Neuronal stem cell (in vitro differentiated cells): ENCODE measurements around the gene SYCP2.

Experiments
- DNase-seq: peaks from one replicate; pipeline ENCODE4 v3.0.0-alpha.2; 2013; ENCODE audit warnings: low spot score
- H2AFZ ChIP-seq: one replicate; pipeline ENCODE4 v1.6.1; 2013; ENCODE audit warnings: mild to moderate bottlenecking, low read length, inconsistent platforms
- H2AK5ac ChIP-seq: 2 replicates; pipeline ENCODE4 v1.6.1; 2013; ENCODE audit warnings: low read depth, mild to moderate bottlenecking, inconsistent platforms, low read length, moderate library complexity, mixed read lengths
- H2BK120ac ChIP-seq: 2 replicates; pipeline ENCODE4 v1.6.1; 2013; ENCODE audit warnings: low read depth, mild to moderate bottlenecking, inconsistent platforms, low read length, moderate library complexity, mixed read lengths
- H2BK12ac ChIP-seq: one replicate; pipeline ENCODE4 v1.6.1; 2013; ENCODE audit warnings: low read length, inconsistent platforms
- H2BK15ac ChIP-seq: 2 replicates; pipeline ENCODE4 v1.6.1; 2013; ENCODE audit warnings: mild to moderate bottlenecking, low read length, inconsistent platforms, mixed read lengths
- H2BK5ac ChIP-seq: one replicate; pipeline ENCODE4 v1.6.1; 2013; ENCODE audit warnings: inconsistent platforms, mild to moderate bottlenecking, low read length, moderate library complexity
- H3K14ac ChIP-seq: one replicate; pipeline ENCODE4 v1.6.1; 2013; ENCODE audit warnings: low read length, inconsistent platforms
- H3K18ac ChIP-seq: 2 replicates; pipeline ENCODE4 v1.6.1; 2013; ENCODE audit warnings: low read length, inconsistent platforms
- H3K23ac ChIP-seq: 2 replicates; pipeline ENCODE4 v1.6.1; 2013; ENCODE audit warnings: low read depth, mild to moderate bottlenecking, mixed read lengths, low read length, inconsistent platforms; ENCODE audit not compliant: poor library complexity
- H3K27ac ChIP-seq: replicated peaks from 3 replicates; pipeline ENCODE4 v1.5.1; 2013; ENCODE audit warnings: low read length, inconsistent platforms
- H3K27me3 ChIP-seq, 3 experiments: 2 replicates each; pipeline ENCODE4 v1.6.1; 2013; ENCODE audit warnings: low read length in 3 of 3, mild to moderate bottlenecking in 2 of 3, inconsistent platforms in 1 of 3, low read depth in 1 of 3, mixed read lengths in 1 of 3, moderate library complexity in 1 of 3; ENCODE audit not compliant: control insufficient read depth in 3 of 3, insufficient read depth in 3 of 3
- H3K36me3 ChIP-seq, 2 donors: replicated peaks in 1 of 2; 2 replicates each; pipeline ENCODE4 v1.6.1; 2013; ENCODE audit warnings: low read length in 2 of 2; ENCODE audit not compliant: control insufficient read depth in 2 of 2, insufficient read depth in 2 of 2
- H3K4ac ChIP-seq: 2 replicates; pipeline ENCODE4 v1.6.1; 2013; ENCODE audit warnings: inconsistent platforms, mild to moderate bottlenecking, low read length, moderate library complexity
- H3K4me1 ChIP-seq, 2 donors: 1 replicate in 1 of 2; 2 replicates in 1 of 2; pipeline ENCODE4 v1.6.1; 2013; ENCODE audit warnings: low read length in 2 of 2, low read depth in 1 of 2; ENCODE audit not compliant: control insufficient read depth in 2 of 2, insufficient read depth in 1 of 2
- H3K4me2 ChIP-seq: one replicate; pipeline ENCODE4 v1.6.1; 2013; ENCODE audit warnings: mild to moderate bottlenecking, low read length, inconsistent platforms; ENCODE audit not compliant: insufficient read depth, poor library complexity, severe bottlenecking
- H3K4me3 ChIP-seq, 2 donors: 2 replicates each; pipeline ENCODE4 v1.5.1; 2013; ENCODE audit warnings: low read length in 2 of 2, mild to moderate bottlenecking in 2 of 2, inconsistent platforms in 1 of 2, moderate library complexity in 1 of 2
- H3K79me1 ChIP-seq: one replicate; pipeline ENCODE4 v1.6.1; 2013; ENCODE audit warnings: low read depth, mild to moderate bottlenecking, inconsistent platforms, low read length, moderate library complexity
- H3K9ac ChIP-seq: one replicate; pipeline ENCODE4 v1.6.1; 2013; ENCODE audit warnings: mild to moderate bottlenecking, low read depth, low read length, inconsistent platforms; ENCODE audit not compliant: poor library complexity
- H3K9me3 ChIP-seq, 2 donors: replicated peaks in 1 of 2; 2 replicates each; pipeline versions ENCODE3 to v1.6.1; 2013; ENCODE audit warnings: low read length in 2 of 2, mild to moderate bottlenecking in 2 of 2, inconsistent platforms in 1 of 2, low read depth in 1 of 2, mixed read lengths in 1 of 2, moderate library complexity in 1 of 2; ENCODE audit not compliant: control insufficient read depth in 2 of 2, insufficient read depth in 1 of 2
- H4K8ac ChIP-seq: one replicate; pipeline ENCODE4 v1.6.1; 2013; ENCODE audit warnings: low read depth, mild to moderate bottlenecking, inconsistent platforms, low read length, moderate library complexity
- H4K91ac ChIP-seq: one replicate; pipeline ENCODE4 v1.6.1; 2013; ENCODE audit warnings: low read length, low read depth, mild to moderate bottlenecking, inconsistent platforms; ENCODE audit not compliant: poor library complexity
- WGBS, 2 donors: extraction: QIAGEN DNeasy Blood & Tissue Kit; methylation state at CpG; one replicate each; pipeline ENCODE4 v1.1.7; 2013; ENCODE audit warnings: missing lambda C conversion rate in 2 of 2, mixed read lengths in 1 of 2; ENCODE audit not compliant: insufficient read length in 2 of 2, insufficient replicate concordance in 1 of 2; ENCODE audit errors: extremely low coverage in 2 of 2; 5-methylcytosine and 5-hydroxymethylcytosine counted together

SYCP2 gene

GRCh38 chr20:59962155-59962554 lies 28.7 kb upstream of the SYCP2 start:
- no CpG with 5 or more reads among the region's 6 CpGs for WGBS, 2 donors
- no peak overlapping the region for H3K27ac ChIP-seq

GRCh38 chr20:59961423-59961822 lies 28.0 kb upstream of the SYCP2 start:
- H3K18ac ChIP-seq = no peak overlapping the region
- no peak for DNase-seq
- no peaks in the 10 kb centered on the region for H3K27me3 ChIP-seq
- no CpG with 5 or more reads among the region's 2 CpGs for WGBS, 2 donors
- H3K27ac ChIP-seq = no peak overlapping the region
- H3K4me1 ChIP-seq = peaks cover 0 to 5% of the 10 kb centered on the region in 2 donors
- H2BK5ac ChIP-seq = no peak overlapping the region
- H2BK15ac ChIP-seq = no peak overlapping the region
- H3K9ac ChIP-seq = no peak overlapping the region
- H3K23ac ChIP-seq = no peak overlapping the region
- H3K4me3 ChIP-seq = no peak overlapping the region
- H2BK12ac ChIP-seq = no peak overlapping the region
- H3K14ac ChIP-seq = no peak overlapping the region
- H4K8ac ChIP-seq = no peak overlapping the region
- H4K91ac ChIP-seq = no peak overlapping the region
- H3K4ac ChIP-seq = no peak overlapping the region
- no peaks in the 10 kb centered on the region for H3K79me1 ChIP-seq
- H3K9me3 ChIP-seq = no peaks in the 10 kb centered on the region
- no peak overlapping the region for H2AK5ac ChIP-seq
- no peak overlapping the region for H2AFZ ChIP-seq
- no peak overlapping the region for H3K4me2 ChIP-seq
- H3K36me3 ChIP-seq = no peaks in the 10 kb centered on the region
- H2BK120ac ChIP-seq = no peak overlapping the region

More at GRCh38 chr20:59962155-59962554, 28.7 kb upstream of the SYCP2 start:
- Histone ChIP-seq H3K4me3 (no peak overlapping the region), H3K9ac (no peak overlapping the region), H4K91ac (no peak overlapping the region), H3K4me2 (no peak overlapping the region), H2BK12ac (no peak overlapping the region), H3K36me3 (no peaks in the 10 kb centered on the region), H3K27me3 (no peaks in the 10 kb centered on the region), H3K4ac (no peak overlapping the region), H3K14ac (no peak overlapping the region), H2BK5ac (no peak overlapping the region), H2BK120ac (no peak overlapping the region), H3K9me3 (no peaks in the 10 kb centered on the region), H2AFZ (no peak overlapping the region), H2BK15ac (no peak overlapping the region), H3K18ac (no peak overlapping the region), H4K8ac (no peak overlapping the region), H3K4me1 (peaks cover 0 to 5% of the 10 kb centered on the region in 2 donors), H3K23ac (no peak overlapping the region), H2AK5ac (no peak overlapping the region), H3K79me1 (no peaks in the 10 kb centered on the region)
- no peak for DNase-seq

- no peak for DNase-seq
- H3K23ac ChIP-seq = peak overlapping the region; percentile 5
These were observed 25.2 kb upstream of the SYCP2 start for GRCh38 chr20:59958626-59959025.

DNA sequence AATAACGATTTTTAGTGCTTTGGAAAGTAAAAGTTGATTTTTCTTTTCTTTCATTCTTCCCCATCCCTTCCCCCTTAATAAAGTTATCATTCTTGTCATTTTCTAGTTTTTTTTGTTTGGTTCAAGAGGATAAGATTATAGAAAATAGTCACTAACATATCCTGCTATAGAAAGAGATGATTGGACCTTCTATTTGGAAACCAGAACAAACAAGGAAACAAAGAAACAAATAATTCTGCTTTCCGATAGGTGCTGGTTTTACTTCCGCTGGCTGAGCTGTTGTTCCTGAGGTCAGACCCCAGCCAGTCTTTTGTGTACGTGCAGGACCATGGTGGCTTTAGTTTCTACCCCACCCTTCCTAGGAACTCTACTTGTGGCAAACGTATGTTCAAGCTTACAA lies 24.7 kb upstream of the SYCP2 start, which contains the start of gene CDH26:
Gene CDH26 (plus strand): TSS at position 301 of the 400 bp plus-strand sequence. CDS start 304 bp downstream, outside the sequence.
- WGBS, 2 donors = no CpG with 5 or more reads among the region's 5 CpGs
- Histone ChIP-seq H2BK5ac (no peak within 1 kb of the TSS), H2BK15ac (no peak within 1 kb of the TSS), H3K9me3 (no peaks in the 10 kb centered on the region), H2AFZ (peak within 1 kb of the TSS; percentile 64), H3K9ac (no peak within 1 kb of the TSS), H3K23ac (peak within 1 kb of the TSS; percentile 5), H3K27me3 (no peaks in the 10 kb centered on the region), H3K4ac (no peak within 1 kb of the TSS), H3K79me1 (no peaks in the 10 kb centered on the region), H3K4me1 (peaks cover 0 to 5% of the 10 kb centered on the region in 2 donors), H2BK120ac (no peak within 1 kb of the TSS), H3K4me3 (peak within 1 kb of the TSS in 1 of 2 donors; percentile 38), H3K4me2 (no peak within 1 kb of the TSS), H3K18ac (peak within 1 kb of the TSS; percentile 20), H4K8ac (no peak within 1 kb of the TSS), H2BK12ac (no peak within 1 kb of the TSS), H2AK5ac (no peak within 1 kb of the TSS), H4K91ac (no peak within 1 kb of the TSS), H3K27ac (no peak within 1 kb of the TSS), H3K36me3 (no peaks in the 10 kb centered on the region), H3K14ac (no peak within 1 kb of the TSS)
- no peak for DNase-seq

More at GRCh38 chr20:59958626-59959025, 25.2 kb upstream of the SYCP2 start:
- Histone ChIP-seq H3K4ac (no peak overlapping the region), H3K27ac (no peak overlapping the region), H4K91ac (no peak overlapping the region), H2BK120ac (no peak overlapping the region), H3K27me3 (no peaks in the 10 kb centered on the region), H2BK5ac (no peak overlapping the region), H4K8ac (no peak overlapping the region), H3K4me1 (peaks cover 0 to 5% of the 10 kb centered on the region in 2 donors), H2BK15ac (no peak overlapping the region), H3K4me2 (no peak overlapping the region), H3K4me3 (peak overlapping the region in 1 of 2 donors; percentile 38), H3K14ac (no peak overlapping the region), H2AK5ac (no peak overlapping the region), H3K9ac (no peak overlapping the region), H3K36me3 (no peaks in the 10 kb centered on the region), H2AFZ (peak overlapping the region; percentile 64), H3K79me1 (no peaks in the 10 kb centered on the region), H3K9me3 (no peaks in the 10 kb centered on the region), H3K18ac (peak overlapping the region; percentile 20), H2BK12ac (no peak overlapping the region)
- WGBS, 2 donors = no CpG with 5 or more reads among the region's 4 CpGs
